Upper lobe of left lung (tissue), 4 donors: ENCODE measurements around the gene RPL37.

ENCODE experiments used
- POLR2A ChIP-seq, 4 donors: fragments of 450-650 bp; IDR thresholded peaks; one replicate each; pipeline ENCODE4 v1.5.1; 2016 to 2017; ENCODE audit warnings: antibody characterized with exemption in 4 of 4, mild to moderate bottlenecking in 2 of 4
- POLR2AphosphoS5 ChIP-seq, 2 donors: sonication (generic); formaldehyde crosslinking; IDR thresholded peaks; one replicate each; pipeline ENCODE4 v1.5.1; 2017; ENCODE audit warnings: antibody characterized with exemption in 2 of 2
- TF ChIP-seq, protein P1 (sequence below), 6 experiments: fragments of 450-650 bp in 4 of 6; fragments of 200-600 bp in 2 of 6; sonication (generic) in 2 of 6; IDR thresholded peaks; one replicate each; pipeline ENCODE4 v1.5.1; 2016 to 2019; ENCODE audit warnings: antibody characterized with exemption in 6 of 6

- TF ChIP-seq, protein P1, sequence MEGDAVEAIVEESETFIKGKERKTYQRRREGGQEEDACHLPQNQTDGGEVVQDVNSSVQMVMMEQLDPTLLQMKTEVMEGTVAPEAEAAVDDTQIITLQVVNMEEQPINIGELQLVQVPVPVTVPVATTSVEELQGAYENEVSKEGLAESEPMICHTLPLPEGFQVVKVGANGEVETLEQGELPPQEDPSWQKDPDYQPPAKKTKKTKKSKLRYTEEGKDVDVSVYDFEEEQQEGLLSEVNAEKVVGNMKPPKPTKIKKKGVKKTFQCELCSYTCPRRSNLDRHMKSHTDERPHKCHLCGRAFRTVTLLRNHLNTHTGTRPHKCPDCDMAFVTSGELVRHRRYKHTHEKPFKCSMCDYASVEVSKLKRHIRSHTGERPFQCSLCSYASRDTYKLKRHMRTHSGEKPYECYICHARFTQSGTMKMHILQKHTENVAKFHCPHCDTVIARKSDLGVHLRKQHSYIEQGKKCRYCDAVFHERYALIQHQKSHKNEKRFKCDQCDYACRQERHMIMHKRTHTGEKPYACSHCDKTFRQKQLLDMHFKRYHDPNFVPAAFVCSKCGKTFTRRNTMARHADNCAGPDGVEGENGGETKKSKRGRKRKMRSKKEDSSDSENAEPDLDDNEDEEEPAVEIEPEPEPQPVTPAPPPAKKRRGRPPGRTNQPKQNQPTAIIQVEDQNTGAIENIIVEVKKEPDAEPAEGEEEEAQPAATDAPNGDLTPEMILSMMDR (IDR thresholded peaks at IDR 0.05) = no peak
- TF ChIP-seq POLR2A (IDR thresholded peaks at IDR 0.05) = no peak
- TF ChIP-seq POLR2AphosphoS5 (IDR thresholded peaks at IDR 0.05) = no peak
These were observed 31.8 kb upstream of the RPL37 start for GRCh38 chr5:40866844-40867243.
